ENCODE data around the gene SLC7A7.
A peak's percentile ranks its signal among the peaks of the same experiment; 100 is the strongest.
"Not testable (repeated sequence)": the region's sequence is repeated elsewhere in the genome, so short reads cannot be mapped to it uniquely, and the experiment has no call there.

Gene SLC7A7

GRCh38 chr14:22776849-22777248 lies 38.4 kb downstream of the SLC7A7 start:
- not testable (repeated sequence) for ATAC-seq (replicated peaks); DNase-seq; H3K4me3 Mint-ChIP-seq; H3K27ac Mint-ChIP-seq; H3K9me3 Mint-ChIP-seq; H3K27me3 Mint-ChIP-seq; H3K4me1 Mint-ChIP-seq
- peaks cover 13 to 37% of the 10 kb centered on the region in 2 donors for H3K36me3 Mint-ChIP-seq

GRCh38 chr14:22776215-22776614 lies 39.0 kb downstream of the SLC7A7 start:
- DNase-seq (no peak), ATAC-seq (replicated peaks) (no peak)
- Mint-ChIP-seq H3K27ac (peak overlapping the region; percentile 26), H3K4me1 (peaks cover 2 to 9% of the 10 kb centered on the region in 2 donors), H3K9me3 (no peaks in the 10 kb centered on the region), H3K36me3 (peaks cover 19 to 43% of the 10 kb centered on the region in 2 donors), H3K4me3 (no peak overlapping the region), H3K27me3 (no peaks in the 10 kb centered on the region)

- Mint-ChIP-seq H3K4me1 (peaks cover 3 to 16% of the 10 kb centered on the region in 2 donors), H3K9me3 (no peaks in the 10 kb centered on the region), H3K4me3 (no peak overlapping the region), H3K27ac (no peak overlapping the region), H3K27me3 (no peaks in the 10 kb centered on the region), H3K36me3 (peaks cover 38 to 62% of the 10 kb centered on the region in 2 donors)
- ATAC-seq (replicated peaks), result no peak
- DNase-seq, result no peak
Observed at GRCh38 chr14:22774011-22774706, 41.1 kb downstream of the SLC7A7 start.

- no peaks in the 10 kb centered on the region for H3K9me3 Mint-ChIP-seq
- peaks cover 7 to 23% of the 10 kb centered on the region in 2 donors for H3K4me1 Mint-ChIP-seq
- no peak overlapping the region for H3K4me3 Mint-ChIP-seq
- peaks cover 39 to 68% of the 10 kb centered on the region in 2 donors for H3K36me3 Mint-ChIP-seq
- ATAC-seq (replicated peaks) (no peak), DNase-seq (no peak)
- no peaks in the 10 kb centered on the region for H3K27me3 Mint-ChIP-seq
- H3K27ac Mint-ChIP-seq, result no peak overlapping the region
Observed at GRCh38 chr14:22773162-22774010, 41.8 kb downstream of the SLC7A7 start.

GRCh38 chr14:22772725-22773124 lies 42.5 kb downstream of the SLC7A7 start:
- peaks cover 13 to 30% of the 10 kb centered on the region in 2 donors for H3K4me1 Mint-ChIP-seq
- H3K27me3 Mint-ChIP-seq, result no peaks in the 10 kb centered on the region
- no peak for DNase-seq
- no peak overlapping the region for H3K27ac Mint-ChIP-seq
- no peak for ATAC-seq (replicated peaks)
- H3K9me3 Mint-ChIP-seq, result no peaks in the 10 kb centered on the region
- peaks cover 43 to 75% of the 10 kb centered on the region in 2 donors for H3K36me3 Mint-ChIP-seq
- H3K4me3 Mint-ChIP-seq, result no peak overlapping the region

GRCh38 chr14:22770481-22771187 lies 44.6 kb downstream of the SLC7A7 start:
- Mint-ChIP-seq H3K4me1 (peaks cover 15 to 47% of the 10 kb centered on the region in 2 donors), H3K27ac (no peak overlapping the region)

GRCh38 chr14:22769369-22769768 lies 45.9 kb downstream of the SLC7A7 start:
- DNase-seq (no peak), ATAC-seq (replicated peaks) (no peak)
- no peak overlapping the region for H3K27ac Mint-ChIP-seq
- no peak overlapping the region for H3K4me3 Mint-ChIP-seq
- no peaks in the 10 kb centered on the region for H3K27me3 Mint-ChIP-seq
- no peaks in the 10 kb centered on the region for H3K9me3 Mint-ChIP-seq
- H3K36me3 Mint-ChIP-seq, result peaks cover 38 to 66% of the 10 kb centered on the region in 2 donors
- H3K4me1 Mint-ChIP-seq, result peaks cover 15 to 55% of the 10 kb centered on the region in 2 donors

More at GRCh38 chr14:22770481-22771187, 44.6 kb downstream of the SLC7A7 start:
- no peaks in the 10 kb centered on the region for H3K27me3 Mint-ChIP-seq
- H3K36me3 Mint-ChIP-seq, result peaks cover 49 to 79% of the 10 kb centered on the region in 2 donors
- ATAC-seq (replicated peaks) (no peak), DNase-seq (no peak)
- H3K4me3 Mint-ChIP-seq, result no peak overlapping the region
- no peaks in the 10 kb centered on the region for H3K9me3 Mint-ChIP-seq

GRCh38 chr14:22768947-22769346 lies 46.3 kb downstream of the SLC7A7 start:
- no peak for DNase-seq
- Mint-ChIP-seq H3K36me3 (peaks cover 38 to 62% of the 10 kb centered on the region in 2 donors), H3K27ac (no peak overlapping the region), H3K27me3 (no peaks in the 10 kb centered on the region), H3K9me3 (no peaks in the 10 kb centered on the region), H3K4me3 (no peak overlapping the region), H3K4me1 (peaks cover 15 to 52% of the 10 kb centered on the region in 2 donors)
- ATAC-seq (replicated peaks), result no peak

GRCh38 chr14:22767323-22767589 lies 48.0 kb downstream of the SLC7A7 start:
- H3K4me1 Mint-ChIP-seq, result peaks cover 15 to 47% of the 10 kb centered on the region in 2 donors
- peak overlapping the region; percentile 88 to 97 for H3K4me3 Mint-ChIP-seq

GRCh38 chr14:22766457-22767322 lies 48.5 kb downstream of the SLC7A7 start, which contains the start of gene OXA1L:
Gene OXA1L (plus strand): TSS chr14:22766688. CDS start chr14:22766702, 14 bp downstream.
- H3K36me3 Mint-ChIP-seq, result peaks cover 43 to 64% of the 10 kb centered on the region in 2 donors
- H3K27me3 Mint-ChIP-seq, result no peaks in the 10 kb centered on the region
- H3K9me3 Mint-ChIP-seq, result no peaks in the 10 kb centered on the region
- peak; percentile 84 to 89 for ATAC-seq (replicated peaks)
- H3K27ac Mint-ChIP-seq, result peak within 1 kb of the TSS; percentile 96
- peaks cover 15 to 47% of the 10 kb centered on the region in 2 donors for H3K4me1 Mint-ChIP-seq
- H3K4me3 Mint-ChIP-seq, result peak within 1 kb of the TSS; percentile 88 to 97
- DNase-seq, result peak; percentile 93

More at GRCh38 chr14:22767323-22767589, 48.0 kb downstream of the SLC7A7 start:
- H3K27me3 Mint-ChIP-seq, result no peaks in the 10 kb centered on the region
- H3K27ac Mint-ChIP-seq, result peak overlapping the region; percentile 96
- ATAC-seq (replicated peaks), result no peak
- no peaks in the 10 kb centered on the region for H3K9me3 Mint-ChIP-seq
- no peak for DNase-seq
- peaks cover 41 to 62% of the 10 kb centered on the region in 2 donors for H3K36me3 Mint-ChIP-seq

- Mint-ChIP-seq H3K4me3 (no peak overlapping the region), H3K27me3 (no peaks in the 10 kb centered on the region), H3K36me3 (peaks cover 39 to 60% of the 10 kb centered on the region in 2 donors), H3K4me1 (peaks cover 15 to 42% of the 10 kb centered on the region in 2 donors), H3K27ac (no peak overlapping the region), H3K9me3 (peaks cover 0 to 4% of the 10 kb centered on the region in 2 donors)
- no peak for ATAC-seq (replicated peaks)
- DNase-seq, result no peak
Observed at GRCh38 chr14:22764382-22764781, 50.9 kb downstream of the SLC7A7 start.

- ATAC-seq (replicated peaks), result no peak
- Mint-ChIP-seq H3K27ac (no peak overlapping the region), H3K4me3 (no peak overlapping the region), H3K27me3 (no peaks in the 10 kb centered on the region), H3K9me3 (peaks cover 0 to 4% of the 10 kb centered on the region in 2 donors), H3K36me3 (peaks cover 34 to 46% of the 10 kb centered on the region in 2 donors), H3K4me1 (peaks cover 2 to 18% of the 10 kb centered on the region in 2 donors)
- DNase-seq, result no peak
Observed at GRCh38 chr14:22761734-22762133, 53.5 kb downstream of the SLC7A7 start.

GRCh38 chr14:22757972-22758650 lies 57.1 kb downstream of the SLC7A7 start:
- H3K4me3 Mint-ChIP-seq; DNase-seq; H3K9me3 Mint-ChIP-seq; ATAC-seq (replicated peaks); H3K27me3 Mint-ChIP-seq; H3K27ac Mint-ChIP-seq; H3K4me1 Mint-ChIP-seq: not testable (repeated sequence)
- peaks cover 28 to 39% of the 10 kb centered on the region in 2 donors for H3K36me3 Mint-ChIP-seq
